ENCODE measurements around the gene ADAT3. TPM values are rescaled to one million over a fixed set of nuclear protein-coding genes. Genes with fewer than 3 reads are reported as not detected.
A peak's percentile ranks its signal among the peaks of the same experiment; 100 is the strongest.
"Not testable (repeated sequence)": the region's sequence is repeated elsewhere in the genome, so short reads cannot be mapped to it uniquely, and the experiment has no call there.

Gene ADAT3
- polyA plus RNA-seq, 6 donors from 2014 or later, result 1.9 to 6.1 (median 3.6) TPM

GRCh38 chr19:1873524-1874473 is 31.4 kb upstream of the ADAT3 start:
- no peak for DNase-seq
- H3K27me3 Mint-ChIP-seq, result no peaks in the 10 kb centered on the region
- H3K27ac Mint-ChIP-seq, result peak overlapping the region; percentile 57 to 98 (median 89)
- ATAC-seq (ENCODE audit: low read depth in 2 of 2), result no peak
- H3K4me3 Mint-ChIP-seq, result peak overlapping the region; percentile 63 to 97 (median 96)
- H3K36me3 Mint-ChIP-seq, result no peaks in the 10 kb centered on the region
- H3K4me1 Mint-ChIP-seq, result peaks cover 11 to 32% (median 24%) of the 10 kb centered on the region in 3 donors
- H3K9me3 Mint-ChIP-seq, result no peaks in the 10 kb centered on the region

- H3K27ac Mint-ChIP-seq, result peak overlapping the region; percentile 71 to 99 (median 96)
- DNase-seq (no peak), ATAC-seq (ENCODE audit: low read depth in 2 of 2) (no peak)
- H3K9me3 Mint-ChIP-seq, result no peaks in the 10 kb centered on the region
- no peaks in the 10 kb centered on the region for H3K36me3 Mint-ChIP-seq
- H3K4me3 Mint-ChIP-seq, result peak overlapping the region; percentile 85 to 98 (median 97)
- peaks cover 11 to 32% (median 24%) of the 10 kb centered on the region in 3 donors for H3K4me1 Mint-ChIP-seq
- H3K27me3 Mint-ChIP-seq, result no peaks in the 10 kb centered on the region
These were observed 30.5 kb upstream of the ADAT3 start for GRCh38 chr19:1874554-1875185.

GRCh38 chr19:1875265-1875645 is 29.9 kb upstream of the ADAT3 start:
- Mint-ChIP-seq H3K27ac (peak overlapping the region; percentile 92 to 99 (median 96)), H3K4me1 (peaks cover 11 to 31% (median 22%) of the 10 kb centered on the region in 3 donors), H3K4me3 (peak overlapping the region; percentile 85 to 98 (median 97))
- ATAC-seq (ENCODE audit: low read depth in 2 of 2); DNase-seq; H3K27me3 Mint-ChIP-seq; H3K9me3 Mint-ChIP-seq; H3K36me3 Mint-ChIP-seq: not testable (repeated sequence)

- Mint-ChIP-seq H3K36me3 (no peaks in the 10 kb centered on the region), H3K9me3 (no peaks in the 10 kb centered on the region), H3K4me3 (peak overlapping the region; percentile 85 to 98 (median 97)), H3K27ac (peak overlapping the region; percentile 92 to 99 (median 96)), H3K4me1 (peaks cover 11 to 25% (median 20%) of the 10 kb centered on the region in 3 donors), H3K27me3 (no peaks in the 10 kb centered on the region)
- DNase-seq (peak; percentile 87), ATAC-seq (ENCODE audit: low read depth in 2 of 2) (peak; percentile 98 to 99)
These were observed 29.3 kb upstream of the ADAT3 start for GRCh38 chr19:1875646-1876495.

- not testable (repeated sequence) for H3K36me3 Mint-ChIP-seq, DNase-seq, H3K27me3 Mint-ChIP-seq, H3K9me3 Mint-ChIP-seq
- ATAC-seq (ENCODE audit: low read depth in 2 of 2), result peak in 1 of 2 donors; percentile 11
- peaks cover 11 to 25% (median 20%) of the 10 kb centered on the region in 3 donors for H3K4me1 Mint-ChIP-seq
- peak overlapping the region; percentile 89 to 99 (median 94) for H3K27ac Mint-ChIP-seq
- H3K4me3 Mint-ChIP-seq, result peak overlapping the region; percentile 85 to 98 (median 96)
These were observed 28.5 kb upstream of the ADAT3 start for GRCh38 chr19:1876496-1877279.

GRCh38 chr19:1877280-1877660 is 27.9 kb upstream of the ADAT3 start:
- H3K27ac Mint-ChIP-seq, result not testable (repeated sequence)

GRCh38 chr19:1878583-1878982 is 26.6 kb upstream of the ADAT3 start:
- ATAC-seq (ENCODE audit: low read depth in 2 of 2); DNase-seq; H3K9me3 Mint-ChIP-seq; H3K36me3 Mint-ChIP-seq; H3K27me3 Mint-ChIP-seq: not testable (repeated sequence)
- Mint-ChIP-seq H3K4me1 (peaks cover 24 to 43% (median 33%) of the 10 kb centered on the region in 3 donors), H3K27ac (peak overlapping the region in 2 of 6 donors; percentile 53 to 83), H3K4me3 (peak overlapping the region in 1 of 8 donors; percentile 15)

More at GRCh38 chr19:1877280-1877660, 27.9 kb upstream of the ADAT3 start:
- DNase-seq; H3K36me3 Mint-ChIP-seq; H3K9me3 Mint-ChIP-seq; H3K27me3 Mint-ChIP-seq; ATAC-seq (ENCODE audit: low read depth in 2 of 2); H3K4me3 Mint-ChIP-seq: not testable (repeated sequence)
- H3K4me1 Mint-ChIP-seq, result peaks cover 11 to 30% (median 20%) of the 10 kb centered on the region in 3 donors

- not testable (repeated sequence) for DNase-seq; H3K27me3 Mint-ChIP-seq; H3K36me3 Mint-ChIP-seq; H3K9me3 Mint-ChIP-seq; ATAC-seq (ENCODE audit: low read depth in 2 of 2)
- Mint-ChIP-seq H3K4me3 (peak overlapping the region in 1 of 8 donors; percentile 61), H3K27ac (peak overlapping the region in 1 of 6 donors; percentile 77), H3K4me1 (peaks cover 27 to 43% (median 34%) of the 10 kb centered on the region in 3 donors)
These were observed 25.2 kb upstream of the ADAT3 start for GRCh38 chr19:1879982-1880381.

GRCh38 chr19:1880611-1881392 is 24.4 kb upstream of the ADAT3 start:
- ATAC-seq (ENCODE audit: low read depth in 2 of 2) (no peak), DNase-seq (no peak)
- Mint-ChIP-seq H3K4me3 (no peak overlapping the region), H3K9me3 (no peaks in the 10 kb centered on the region), H3K36me3 (no peaks in the 10 kb centered on the region), H3K27ac (peak overlapping the region in 2 of 6 donors; percentile 74 to 75), H3K4me1 (peaks cover 26 to 37% (median 33%) of the 10 kb centered on the region in 3 donors), H3K27me3 (no peaks in the 10 kb centered on the region)

GRCh38 chr19:1881393-1882088 is 23.7 kb upstream of the ADAT3 start:
- peak overlapping the region in 1 of 8 donors; percentile 37 for H3K4me3 Mint-ChIP-seq
- not testable (repeated sequence) for H3K36me3 Mint-ChIP-seq; H3K9me3 Mint-ChIP-seq; ATAC-seq (ENCODE audit: low read depth in 2 of 2); DNase-seq; H3K27me3 Mint-ChIP-seq
- H3K4me1 Mint-ChIP-seq, result peaks cover 26 to 32% (median 31%) of the 10 kb centered on the region in 3 donors
- peak overlapping the region in 1 of 6 donors; percentile 87 for H3K27ac Mint-ChIP-seq

GRCh38 chr19:1882089-1882785 is 23.0 kb upstream of the ADAT3 start:
- DNase-seq, result no peak
- Mint-ChIP-seq H3K36me3 (no peaks in the 10 kb centered on the region), H3K4me3 (peak overlapping the region in 7 of 8 donors; percentile 59 to 99 (median 87)), H3K9me3 (no peaks in the 10 kb centered on the region), H3K27me3 (no peaks in the 10 kb centered on the region), H3K27ac (peak overlapping the region in 4 of 6 donors; percentile 56 to 92 (median 82)), H3K4me1 (peaks cover 29 to 36% (median 35%) of the 10 kb centered on the region in 3 donors)
- no peak for ATAC-seq (ENCODE audit: low read depth in 2 of 2)

Data from naive B cell (primary cell).